Epithelial cell of esophagus (primary cell): ENCODE results near the gene HEATR5B.
A peak's percentile ranks its signal among the peaks of the same experiment; 100 is the strongest.

ENCODE experiments used
- DNase-seq: peaks from one replicate; pipeline ENCODE4 v3.0.0; 2010; ENCODE audit warnings: low read depth
- H3K4me3 ChIP-seq: 2 replicates; pipeline ENCODE4 v1.5.1; 2011; ENCODE audit warnings: mild to moderate bottlenecking, low read length, control low read depth
- CTCF ChIP-seq: IDR thresholded peaks from 2 replicates; pipeline ENCODE4 v1.5.1; 2011; ENCODE audit warnings: low read depth, mild to moderate bottlenecking, low read length, control low read depth, inconsistent platforms; ENCODE audit not compliant: insufficient read depth; ENCODE audit errors: missing control alignments

HEATR5B gene

GRCh38 chr2:36964496-36965058 is 119.6 kb downstream of the HEATR5B start:
- DNase-seq = peak; percentile 47
- H3K4me3 ChIP-seq = peak overlapping the region; percentile 83
- TF ChIP-seq CTCF = no peak

- no peak for DNase-seq
- no peak overlapping the region for H3K4me3 ChIP-seq
- TF ChIP-seq CTCF = no peak
These were observed 120.4 kb downstream of the HEATR5B start for GRCh38 chr2:36963734-36964133.

GRCh38 chr2:36963106-36963505 is 121.1 kb downstream of the HEATR5B start:
- DNase-seq = peak; percentile 92
- H3K4me3 ChIP-seq = no peak overlapping the region
- TF ChIP-seq CTCF = no peak

- no peak overlapping the region for H3K4me3 ChIP-seq
- DNase-seq = no peak
- no peak for TF ChIP-seq CTCF
These were observed 123.4 kb downstream of the HEATR5B start for GRCh38 chr2:36960773-36961172.

GRCh38 chr2:36960005-36960675 is 124.0 kb downstream of the HEATR5B start:
- no peak for TF ChIP-seq CTCF
- no peak overlapping the region for H3K4me3 ChIP-seq
- no peak for DNase-seq

GRCh38 chr2:36954977-36955607 is 129.1 kb downstream of the HEATR5B start:
- no peak for TF ChIP-seq CTCF
- no peak for DNase-seq
- no peak overlapping the region for H3K4me3 ChIP-seq

GRCh38 chr2:36952748-36953197 is 131.4 kb downstream of the HEATR5B start:
- H3K4me3 ChIP-seq = no peak overlapping the region
- no peak for TF ChIP-seq CTCF
- peak; percentile 92 for DNase-seq
